Stimulated activated naive CD4-positive, alpha-beta T cell (primary cell): ENCODE measurements around the gene SOCS7.
A peak's percentile ranks its signal among the peaks of the same experiment; 100 is the strongest.

ENCODE experiments used
- DNase-seq, 6 experiments: peaks; one replicate each; lab custom pipeline; 2025; lab: John Stamatoyannopoulos, UW

Gene SOCS7

DNA sequence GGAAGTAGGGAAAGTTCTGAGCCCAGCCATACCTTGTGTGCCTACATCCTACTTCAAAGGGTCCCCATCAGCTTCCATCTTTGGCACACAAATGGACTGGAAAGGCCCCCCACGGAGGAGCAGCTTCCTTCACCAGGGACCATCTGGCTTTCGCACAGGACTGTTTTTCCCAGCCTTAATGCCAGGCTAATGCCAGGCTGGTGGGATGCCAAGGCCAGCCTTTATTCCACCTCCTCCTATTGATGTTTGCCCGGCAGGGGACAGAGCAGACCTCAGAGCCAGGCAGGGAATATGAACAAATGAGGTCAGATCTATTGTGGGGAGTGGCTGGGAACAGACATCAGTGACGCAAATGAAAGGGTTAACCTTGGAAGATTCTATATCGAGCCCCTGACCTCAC, 13.6 kb upstream of the SOCS7 start:
- no peak for DNase-seq

DNA sequence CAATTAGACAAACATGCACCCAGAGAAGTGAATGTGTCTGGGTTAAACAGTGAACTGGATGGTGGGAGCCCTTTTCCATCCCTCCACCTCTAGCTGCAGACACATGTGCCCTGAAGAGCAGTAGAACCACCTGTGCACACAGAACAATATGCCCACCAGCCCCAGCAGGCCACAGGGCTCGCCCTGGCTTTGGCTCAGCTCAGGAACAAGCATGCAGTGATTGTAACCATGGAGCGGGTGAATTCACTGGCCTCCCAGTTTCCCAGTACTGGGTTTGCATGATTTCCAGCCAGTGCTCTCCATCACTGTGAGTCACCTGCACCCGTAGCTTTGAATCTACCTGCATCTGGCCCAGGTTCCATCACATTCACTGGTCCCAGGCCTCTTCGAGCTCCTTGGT, 13.1 kb upstream of the SOCS7 start:
- no peak for DNase-seq

DNA sequence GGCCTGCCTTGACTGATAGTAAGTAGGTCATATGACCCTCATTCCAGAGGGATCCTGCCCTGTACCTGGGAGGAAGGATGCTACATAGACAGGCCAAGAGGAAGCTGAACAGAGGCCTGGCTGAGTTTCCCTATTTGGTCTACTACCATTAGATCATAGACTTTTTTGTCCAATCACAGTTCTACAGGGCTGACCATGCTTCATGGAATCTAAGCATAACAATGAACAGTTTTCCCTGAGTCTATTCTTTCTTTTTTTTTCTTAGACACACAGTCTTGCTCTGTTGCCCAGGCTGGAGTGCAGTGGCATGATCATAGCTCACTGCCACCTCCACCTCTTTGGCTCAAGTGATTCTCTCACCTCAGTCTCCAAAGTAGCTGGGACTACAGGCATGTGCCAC, 11.8 kb upstream of the SOCS7 start:
- DNase-seq, result no peak

DNA sequence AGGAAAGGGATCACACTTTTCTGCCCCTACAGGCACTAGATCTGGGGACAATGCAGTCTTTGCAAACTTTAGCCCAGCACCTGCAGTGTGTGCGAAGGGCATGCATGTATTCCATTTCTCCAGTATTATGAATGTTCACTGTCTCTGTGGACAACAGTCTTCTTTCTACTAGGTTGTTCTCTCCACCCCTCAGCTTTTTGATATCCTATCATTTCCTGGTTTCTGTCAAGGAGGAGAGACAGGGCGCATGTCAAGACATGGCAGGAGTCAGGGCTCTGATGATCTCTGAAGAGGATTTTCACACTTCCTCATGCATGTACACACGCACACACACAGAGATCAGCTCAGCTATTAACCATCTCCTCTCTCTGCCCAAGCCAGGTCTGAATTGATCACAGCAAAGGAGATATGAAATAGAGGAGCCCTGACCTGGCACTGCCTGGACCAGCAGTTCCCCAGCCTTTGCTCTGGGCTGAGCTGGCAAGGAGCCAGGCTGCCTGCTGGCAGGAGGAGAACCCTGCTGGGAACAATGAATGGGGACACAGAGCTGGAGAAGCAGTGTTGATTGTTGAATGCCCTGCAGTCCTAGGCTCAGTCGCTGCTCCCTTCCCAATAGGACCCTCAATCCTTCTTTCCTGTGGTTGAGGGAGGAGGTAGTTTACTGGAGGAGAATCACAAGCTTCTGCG, 10.5 kb upstream of the SOCS7 start:
- DNase-seq, result no peak

DNA sequence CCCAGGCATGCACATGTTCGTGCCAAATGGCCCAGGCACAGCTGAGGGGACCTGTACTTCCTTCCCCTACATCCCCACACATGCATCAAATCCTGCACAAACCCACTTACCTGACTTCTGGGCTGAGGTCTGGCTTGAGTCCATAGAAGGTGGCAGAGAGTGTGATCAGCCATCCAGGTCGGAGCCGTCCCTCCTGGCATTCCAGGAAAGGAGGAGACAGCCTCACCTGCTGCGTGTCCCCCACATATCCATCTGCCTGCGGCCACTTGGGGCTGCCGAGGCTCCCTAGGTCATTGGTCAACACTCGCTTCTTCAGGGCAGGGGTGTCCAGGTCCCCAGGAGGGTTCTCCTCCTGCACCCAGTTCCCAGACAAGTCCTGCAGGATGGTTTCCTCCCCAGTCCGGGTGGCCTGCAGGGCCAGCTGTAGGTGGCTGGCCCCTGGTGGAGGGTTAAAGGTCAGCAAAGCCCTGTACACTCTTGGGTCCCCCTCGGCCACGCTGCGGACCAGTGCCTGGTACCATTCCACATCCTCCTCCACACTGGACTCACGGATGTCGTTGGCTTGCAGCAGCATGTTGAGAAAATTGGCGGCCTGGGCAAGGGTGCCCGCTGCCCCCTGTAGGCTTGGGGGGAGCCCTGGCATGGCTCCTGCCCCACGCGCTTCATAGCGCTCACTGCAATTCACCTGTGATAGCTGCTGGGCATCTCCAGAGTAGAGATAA, 8.6 kb upstream of the SOCS7 start:
- DNase-seq, result no peak

DNA sequence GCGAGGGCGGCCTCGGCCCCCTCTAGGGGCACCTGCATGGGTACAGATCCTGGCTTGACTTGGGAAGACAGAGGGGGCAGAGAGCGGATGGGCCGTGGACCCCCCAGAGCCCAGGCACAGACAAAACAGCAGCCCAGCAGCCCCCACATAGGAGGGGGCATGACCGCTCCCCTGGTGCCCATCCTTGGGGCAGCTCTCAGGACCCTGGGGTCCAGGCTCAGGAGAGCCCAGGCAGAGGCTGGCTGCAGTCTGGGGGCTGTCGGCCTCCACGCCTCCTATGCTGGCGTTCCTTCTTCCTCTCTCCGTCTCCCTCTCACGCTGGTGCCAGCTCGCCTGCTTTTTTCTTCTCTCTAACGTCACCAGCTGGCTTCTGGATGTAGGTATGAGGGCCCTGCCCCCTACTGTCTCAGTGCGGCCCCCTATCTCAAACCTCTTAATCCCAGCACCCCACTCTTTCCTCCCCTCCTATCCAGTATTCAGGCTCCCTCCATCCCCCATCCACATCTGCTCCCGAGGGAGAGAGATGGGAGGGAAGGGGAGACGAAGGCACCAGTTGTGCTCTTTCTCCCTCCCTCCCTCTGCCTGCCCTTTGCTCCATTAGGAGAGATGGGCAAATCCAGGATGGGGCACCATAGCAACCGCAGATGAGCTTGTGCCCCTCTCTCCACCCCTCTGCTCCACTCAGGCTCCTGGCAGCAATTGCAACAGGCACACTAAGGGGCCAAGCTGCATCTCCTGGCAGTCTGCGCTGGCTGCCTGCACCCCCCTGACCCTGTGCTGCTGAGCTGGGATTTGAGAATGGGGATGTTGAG, 7.8 kb upstream of the SOCS7 start, which contains the start of gene GPR179:
TSS of gene GPR179 (minus strand) at position 349 of the 812 bp plus-strand sequence. CDS start at position 182, 167 bp downstream.
- DNase-seq, result no peak

DNA sequence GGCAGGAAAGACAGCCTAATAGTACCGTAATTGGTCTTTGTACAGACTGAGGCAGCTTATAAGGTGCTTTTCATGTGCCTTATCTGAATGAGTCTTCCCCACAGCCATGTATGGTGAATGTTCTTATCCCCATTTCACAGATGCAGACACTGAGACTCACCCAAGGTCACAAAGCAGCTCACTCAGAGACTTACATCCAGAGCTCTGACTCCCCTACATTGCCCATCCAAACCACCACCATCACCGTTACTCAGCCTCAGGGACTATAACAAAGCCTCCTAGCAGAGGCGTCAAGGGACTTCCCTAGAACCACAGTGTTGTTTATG, 7.3 kb upstream of the SOCS7 start:
- no peak for DNase-seq

DNA sequence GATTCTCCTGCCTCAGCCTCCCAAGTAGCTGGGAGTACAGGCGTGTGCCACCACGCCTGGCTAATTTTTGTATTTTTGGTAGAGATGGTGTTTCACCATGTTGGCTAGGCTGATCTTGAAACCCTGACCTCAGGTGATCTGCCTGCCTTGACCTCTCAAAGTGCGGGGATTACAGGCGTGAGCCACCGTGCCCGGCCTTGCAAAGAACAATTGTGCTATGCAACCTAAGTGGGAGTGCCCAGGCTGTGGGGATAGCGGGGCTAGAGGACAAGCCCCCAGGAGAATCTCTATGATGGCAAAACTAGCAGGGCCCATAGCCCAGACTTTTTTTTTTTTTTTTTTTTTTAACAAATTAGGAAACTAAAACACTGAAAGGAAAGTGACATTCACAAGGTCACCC, 5.9 kb upstream of the SOCS7 start:
- no peak for DNase-seq

DNA sequence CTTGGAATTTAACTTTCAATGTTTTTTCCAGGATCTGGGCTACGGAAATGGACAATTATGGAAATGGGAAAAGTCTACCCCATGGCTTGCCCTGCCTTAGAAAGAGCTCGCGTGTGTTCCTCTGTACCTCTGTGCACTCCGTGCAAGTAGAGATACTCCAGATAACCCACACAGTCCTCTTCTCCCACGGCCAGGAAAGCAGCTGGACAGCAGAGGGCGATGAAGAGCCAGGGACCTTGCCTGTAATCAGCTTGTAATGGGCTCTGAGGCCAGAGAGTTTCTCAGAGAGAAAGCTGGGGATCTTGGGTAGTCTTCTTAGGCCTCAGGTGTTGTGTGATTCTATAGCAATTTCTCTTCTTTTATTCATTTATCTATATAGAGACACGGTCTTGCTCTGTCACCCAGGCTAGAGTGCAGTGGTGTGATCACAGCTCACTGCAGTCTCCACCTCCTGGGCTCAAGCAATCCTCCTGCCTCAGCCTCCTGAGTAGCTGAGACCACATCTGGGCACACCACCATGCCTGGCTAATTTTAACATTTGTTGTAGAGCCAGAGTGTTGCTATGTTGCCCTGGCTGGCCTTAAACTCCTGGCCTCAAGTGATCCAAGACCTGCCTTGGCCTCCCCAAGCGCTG, 2.4 kb upstream of the SOCS7 start:
- DNase-seq, result peak; percentile 62 to 80 (median 72)

DNA sequence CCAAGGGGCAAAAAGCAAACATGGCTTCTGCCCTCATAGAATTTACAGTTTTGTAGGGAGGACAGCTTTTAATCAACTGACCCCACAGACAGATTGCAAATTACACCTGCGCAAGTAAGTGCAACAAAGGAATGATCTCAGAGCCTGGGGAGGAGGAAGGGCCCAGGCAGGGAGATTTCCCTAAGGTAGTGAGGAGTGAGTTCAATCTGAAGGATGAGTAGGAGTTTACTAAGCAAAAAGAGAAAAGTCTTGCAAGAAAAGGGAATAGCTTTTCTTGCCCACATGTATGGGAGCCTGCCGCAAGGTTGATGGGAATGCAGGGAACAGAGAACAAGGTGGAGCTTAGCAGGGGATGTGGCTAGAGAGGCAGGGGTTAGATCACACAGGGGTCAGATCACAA, 1.6 kb upstream of the SOCS7 start:
- no peak for DNase-seq

DNA sequence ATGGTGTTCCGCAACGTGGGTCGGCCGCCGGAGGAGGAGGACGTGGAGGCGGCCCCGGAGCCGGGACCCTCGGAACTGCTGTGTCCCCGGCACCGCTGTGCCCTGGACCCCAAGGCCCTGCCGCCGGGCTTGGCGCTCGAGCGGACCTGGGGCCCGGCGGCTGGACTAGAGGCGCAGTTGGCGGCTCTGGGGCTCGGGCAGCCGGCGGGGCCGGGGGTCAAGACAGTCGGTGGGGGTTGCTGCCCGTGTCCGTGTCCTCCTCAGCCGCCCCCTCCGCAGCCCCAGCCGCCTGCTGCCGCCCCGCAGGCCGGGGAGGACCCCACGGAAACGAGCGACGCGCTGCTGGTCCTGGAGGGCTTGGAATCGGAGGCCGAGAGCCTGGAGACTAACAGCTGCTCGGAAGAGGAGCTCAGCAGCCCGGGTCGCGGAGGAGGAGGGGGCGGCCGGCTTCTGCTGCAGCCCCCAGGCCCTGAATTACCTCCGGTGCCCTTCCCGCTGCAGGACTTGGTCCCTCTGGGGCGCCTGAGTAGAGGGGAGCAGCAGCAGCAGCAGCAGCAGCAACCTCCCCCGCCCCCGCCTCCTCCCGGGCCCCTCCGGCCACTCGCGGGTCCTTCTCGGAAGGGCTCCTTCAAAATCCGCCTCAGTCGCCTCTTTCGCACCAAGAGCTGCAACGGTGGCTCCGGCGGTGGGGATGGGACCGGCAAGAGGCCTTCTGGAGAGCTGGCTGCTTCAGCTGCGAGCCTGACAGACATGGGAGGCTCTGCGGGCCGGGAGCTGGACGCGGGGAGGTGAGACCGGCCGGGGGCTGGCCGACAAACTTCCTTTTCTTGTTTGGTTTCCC, 821 bp downstream of the SOCS7 start:
- DNase-seq, result peak in 3 of 6 experiments; percentile 11 to 27 (median 18)

DNA sequence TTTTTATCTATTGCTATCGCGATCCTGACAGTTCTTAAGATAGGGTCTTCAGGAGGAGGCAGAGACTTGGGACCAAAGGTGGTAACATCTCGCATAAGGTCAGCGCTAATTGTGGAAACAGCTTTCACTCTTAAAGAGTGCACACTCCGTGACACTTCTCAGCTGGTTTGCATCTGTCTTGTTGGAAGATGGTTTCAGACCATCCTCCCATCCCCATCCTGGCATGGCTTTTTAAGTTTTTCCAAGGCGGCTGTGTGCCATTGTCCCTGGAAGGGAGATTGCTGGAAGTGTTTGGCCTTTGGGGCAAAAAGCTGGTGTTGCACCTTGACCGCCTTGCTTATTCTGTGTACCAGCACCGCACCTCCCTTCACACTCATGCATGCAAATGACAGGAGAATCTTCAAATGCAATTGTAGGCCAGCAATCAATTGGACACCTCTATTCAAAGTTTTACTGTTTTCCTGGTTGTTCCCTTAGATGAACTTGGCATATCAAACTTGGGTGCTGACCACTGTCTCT, 1.5 kb downstream of the SOCS7 start:
- DNase-seq, result peak in 1 of 6 experiments; percentile 27

DNA sequence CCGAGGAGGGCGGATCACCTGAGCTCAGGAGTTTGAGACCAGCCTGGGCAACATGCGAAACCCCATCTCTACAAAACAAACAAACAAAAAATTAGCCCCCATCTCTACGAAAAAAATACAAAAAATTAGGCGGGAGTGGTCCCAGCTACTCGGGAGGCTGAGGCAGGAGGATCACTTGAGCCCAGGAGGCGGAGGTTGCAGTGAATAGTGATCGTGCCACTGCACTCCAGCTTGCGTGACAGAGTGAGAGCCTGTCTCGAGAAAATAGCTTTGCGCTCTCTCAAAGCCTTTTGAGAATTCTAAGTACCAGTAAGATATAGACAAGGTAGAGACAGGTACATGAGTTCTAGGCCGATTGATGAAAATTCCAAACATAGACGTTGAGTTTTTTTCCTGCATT, 2.0 kb downstream of the SOCS7 start:
- DNase-seq, result no peak

DNA sequence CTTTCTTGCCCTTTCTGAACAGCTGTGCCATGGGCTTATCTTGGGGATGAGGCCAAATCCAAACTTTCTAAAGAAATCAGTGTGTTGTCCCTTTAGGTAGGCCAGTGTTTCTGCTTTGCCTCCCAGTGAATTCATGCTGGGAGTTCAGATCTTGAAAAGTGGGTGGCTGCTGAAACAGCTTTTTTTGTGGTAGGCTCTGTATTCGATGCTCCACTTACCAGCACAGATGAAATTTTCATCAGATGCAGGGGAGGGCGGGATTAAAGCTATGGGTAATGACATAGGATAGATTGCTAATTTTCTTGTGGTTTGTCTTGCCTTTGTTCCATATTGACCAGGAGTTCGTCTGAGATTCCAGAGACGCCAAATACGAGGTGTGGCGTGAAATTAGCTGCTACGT, 2.8 kb downstream of the SOCS7 start:
- DNase-seq, result no peak

DNA sequence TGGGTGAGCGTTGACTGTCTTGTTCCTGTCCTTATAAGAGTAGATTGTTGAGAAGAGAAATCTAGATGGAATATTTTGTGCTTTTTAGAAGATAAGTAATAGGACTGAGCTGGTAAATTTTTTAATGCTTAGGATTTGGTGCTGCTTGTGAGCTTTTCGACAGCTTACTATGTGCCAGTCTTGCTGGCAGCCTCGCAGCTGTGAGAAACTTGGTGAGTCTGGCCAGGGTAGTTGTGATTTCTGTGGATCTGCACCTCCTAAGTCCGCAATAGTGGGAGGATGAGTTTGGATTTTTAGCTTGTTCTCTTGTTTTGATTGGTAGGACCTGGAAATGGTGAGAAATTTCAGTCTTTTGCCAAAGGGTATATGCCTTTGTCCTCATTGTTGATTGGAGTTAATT, 3.6 kb downstream of the SOCS7 start:
- no peak for DNase-seq

DNA sequence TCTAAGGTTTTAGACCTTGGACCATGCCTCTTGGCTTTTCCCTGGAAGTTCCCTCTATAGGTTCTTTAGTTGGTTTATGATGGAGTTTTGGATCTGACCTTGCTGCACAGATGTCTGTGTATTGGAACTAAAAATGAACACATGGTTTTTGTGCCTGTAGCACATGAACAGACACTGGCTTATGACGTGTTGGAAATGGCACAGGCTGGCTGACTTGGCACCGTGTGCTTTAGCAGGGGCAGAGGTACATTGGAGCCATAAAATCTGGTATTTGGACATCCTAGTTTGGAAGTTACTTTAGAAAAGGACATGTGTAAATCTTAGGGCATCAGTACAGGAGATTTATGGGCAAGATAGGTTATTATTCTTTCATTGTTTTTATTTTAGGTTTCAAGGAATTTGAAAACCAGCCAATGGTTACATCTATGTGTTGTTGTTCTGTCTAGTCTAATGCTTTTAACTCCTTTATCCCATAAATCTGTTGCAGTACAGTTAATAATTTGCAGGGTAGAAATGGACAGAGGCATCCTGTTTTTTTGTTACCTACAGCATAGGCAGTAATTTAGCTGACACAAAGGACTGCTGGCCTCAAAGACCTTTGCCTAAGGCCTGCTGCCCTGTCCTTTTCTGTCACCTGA, 6.0 kb downstream of the SOCS7 start:
- no peak for DNase-seq

DNA sequence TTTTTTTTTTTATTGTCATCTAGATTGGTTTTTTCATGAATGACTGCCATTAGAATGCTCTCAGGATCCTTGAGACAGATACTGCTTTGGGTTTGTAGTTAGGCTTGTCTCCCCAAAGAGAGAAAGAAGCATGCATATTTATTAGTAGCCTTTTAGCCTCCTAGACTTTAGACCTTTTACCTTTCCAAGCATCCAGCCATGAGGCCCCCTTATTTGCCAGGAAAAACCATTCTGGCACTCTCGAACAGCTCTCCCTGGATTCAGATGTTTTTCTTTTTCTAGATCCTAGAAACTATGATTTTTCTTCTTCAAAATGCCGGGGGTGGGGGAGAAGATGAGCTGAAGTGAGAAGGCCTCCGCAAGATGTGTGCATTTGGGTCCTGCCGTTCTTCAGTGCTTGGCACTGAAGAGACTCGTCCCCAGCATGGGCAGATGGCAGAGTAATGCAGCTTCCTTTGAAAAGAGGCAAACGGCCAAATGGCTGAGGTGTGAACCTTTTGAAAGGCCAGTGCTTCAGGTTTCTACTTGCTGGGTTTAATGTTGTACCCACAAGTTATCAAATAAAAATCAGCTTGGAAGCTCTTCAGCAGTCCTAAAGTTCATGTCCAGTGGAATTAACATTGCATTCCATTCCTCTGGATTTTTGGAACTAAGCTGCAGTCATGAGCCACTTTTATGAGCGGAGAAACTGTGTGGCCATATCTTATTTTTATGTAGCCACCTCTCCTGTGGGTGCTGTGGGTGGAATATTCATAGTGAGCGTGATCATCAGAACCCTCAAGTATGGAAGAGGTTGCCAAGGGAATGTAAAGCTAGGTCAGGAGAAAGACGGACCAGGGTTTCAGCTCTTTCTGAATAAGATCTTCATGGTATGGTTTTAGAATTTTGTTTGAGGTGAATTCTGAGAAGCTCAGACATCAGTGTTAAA, 7.2 kb downstream of the SOCS7 start:
- DNase-seq, result no peak

DNA sequence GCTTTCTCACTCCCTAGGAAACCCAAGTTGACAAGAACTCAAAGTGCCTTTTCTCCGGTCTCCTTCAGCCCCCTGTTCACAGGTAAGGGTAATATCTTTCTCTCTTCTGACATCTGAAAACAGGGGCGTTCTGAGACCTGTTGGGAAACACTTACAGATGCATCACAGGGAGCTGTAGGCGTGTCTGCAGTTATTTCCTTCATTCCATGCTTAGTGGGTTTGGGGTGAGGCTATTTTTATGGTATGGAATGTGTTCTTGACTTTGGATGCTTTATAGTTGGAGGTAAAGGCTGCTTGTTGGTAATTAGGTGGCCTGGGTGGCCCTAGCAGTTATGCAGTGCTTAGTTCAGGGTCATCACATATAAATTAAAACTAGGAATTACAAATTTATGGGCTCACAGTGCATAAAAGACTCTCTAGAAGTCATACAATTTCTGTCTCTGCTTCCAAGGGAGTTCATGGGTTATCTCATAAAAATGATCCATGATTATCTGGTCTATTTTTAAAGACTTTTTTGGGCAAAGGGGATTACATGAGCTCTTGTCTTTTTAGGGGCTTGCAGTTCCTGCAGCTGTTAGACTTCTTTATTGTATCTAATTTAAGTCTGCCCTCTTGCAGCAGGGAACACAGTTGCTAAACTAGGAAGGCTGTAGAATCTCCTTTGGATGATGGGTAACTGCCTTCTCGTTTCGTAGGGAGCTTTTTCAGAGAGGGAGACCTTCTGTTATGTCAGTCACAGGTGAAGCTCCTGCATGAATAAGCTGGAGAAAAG, 10.2 kb downstream of the SOCS7 start:
- no peak for DNase-seq

DNA sequence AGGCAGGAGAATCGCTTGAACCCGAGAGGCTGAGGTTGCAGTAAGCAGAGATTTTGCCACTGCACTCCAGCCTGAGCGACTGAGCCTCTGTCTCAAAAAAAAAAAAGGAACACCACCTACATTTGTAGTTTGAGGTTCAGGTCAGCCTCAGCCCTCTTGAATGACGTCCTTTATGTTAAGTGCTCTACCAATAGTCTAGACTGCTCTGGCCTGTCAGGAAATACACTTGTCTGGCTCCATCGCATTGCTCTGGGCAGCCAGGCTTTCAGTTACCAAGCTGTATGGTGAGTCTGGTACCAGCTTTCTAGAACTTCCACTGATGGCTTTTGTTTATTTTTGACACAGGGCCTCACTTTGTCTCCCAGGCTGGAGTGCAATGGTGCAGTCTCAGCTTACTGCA, 11.4 kb downstream of the SOCS7 start:
- DNase-seq, result no peak
